H1 (cell line): ENCODE measurements around the gene SUSD1. TPM values are rescaled to one million over a fixed set of nuclear protein-coding genes. Genes with fewer than 3 reads are reported as not detected.

Experiments
- EZH2 ChIP-seq: fragments of 200-600 bp; sonication (generic); IDR thresholded peaks from 2 replicates; pipeline ENCODE4 v1.7.1; 2012; ENCODE audit warnings: low read depth, mild to moderate bottlenecking, moderate library complexity, low read length, inconsistent platforms; ENCODE audit not compliant: severe bottlenecking
- polyA plus RNA-seq, 7 experiments: library from polyadenylated mRNA; depleted of rRNA in 3 of 7; stranded (reverse) in 5 of 7; unstranded in 2 of 7; fragments of >200 nt in 5 of 7; fragments of 200-250 nt in 2 of 7; gene quantifications; 1 replicate in 5 of 7; 2 replicates in 1 of 7; 4 replicates in 1 of 7; pipeline versions ENCODE4 v1.2.1 to v1.2.3, GENCODE V29; 2011 to 2013; ENCODE audit warnings: missing spikeins in 2 of 7, mixed read lengths in 2 of 7
- total RNA-seq: library from RNA; stranded (reverse); fragmentation: NEBNext Ultra II Directional; extraction: Animal tissue kit (Norgen Biotek cat#: 25700); gene quantifications from 2 replicates; pipeline ENCODE4 v1.2.1, GENCODE V29; 2021

SUSD1 gene
- total and polyA plus RNA-seq, 2 of the 8 experiments (the other 6 are each of a cell fraction or from before 2014, with no cell fraction given), result 2.8 to 7.2 TPM

- TF ChIP-seq EZH2, result no peak
Measured at GRCh38 chr9:112179816-112180215, 4.7 kb upstream of the SUSD1 start (continued).
